HL-60 (cell line): ENCODE data around the gene ROCK2.

Experiments used
- GABPA ChIP-seq: IDR thresholded peaks from 2 replicates; pipeline ENCODE4 v1.6.1; 2012; ENCODE audit warnings: low read depth
- POLR2AphosphoS5 ChIP-seq: IDR thresholded peaks from 2 replicates; pipeline ENCODE4 v1.6.1; 2012; ENCODE audit warnings: low read depth
- TF ChIP-seq, protein P1 (sequence below): IDR thresholded peaks from one replicate; pipeline ENCODE4 v1.5.1; 2011; ENCODE audit warnings: low read length, control low read depth, inconsistent platforms; ENCODE audit not compliant: insufficient read depth

DNA sequence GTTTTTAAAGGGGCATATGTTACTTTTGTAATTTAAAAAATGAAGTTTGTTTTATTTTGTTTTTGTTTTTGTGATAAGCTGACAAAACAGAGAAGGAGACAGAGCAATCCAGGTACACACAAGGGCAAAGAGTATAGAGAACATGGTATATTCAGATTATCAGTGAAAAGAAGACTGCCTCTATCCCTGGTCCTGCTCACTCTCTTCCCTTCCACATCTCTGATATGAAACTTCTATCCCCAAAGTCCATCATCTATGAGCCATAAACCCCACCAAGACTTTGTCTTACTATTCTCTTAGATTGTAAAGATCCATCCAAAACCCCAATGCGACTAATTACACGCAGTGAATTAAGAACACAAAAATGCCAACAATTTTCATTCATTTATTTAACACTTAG is 16.6 kb downstream of the ROCK2 start:
- TF ChIP-seq, protein P1, sequence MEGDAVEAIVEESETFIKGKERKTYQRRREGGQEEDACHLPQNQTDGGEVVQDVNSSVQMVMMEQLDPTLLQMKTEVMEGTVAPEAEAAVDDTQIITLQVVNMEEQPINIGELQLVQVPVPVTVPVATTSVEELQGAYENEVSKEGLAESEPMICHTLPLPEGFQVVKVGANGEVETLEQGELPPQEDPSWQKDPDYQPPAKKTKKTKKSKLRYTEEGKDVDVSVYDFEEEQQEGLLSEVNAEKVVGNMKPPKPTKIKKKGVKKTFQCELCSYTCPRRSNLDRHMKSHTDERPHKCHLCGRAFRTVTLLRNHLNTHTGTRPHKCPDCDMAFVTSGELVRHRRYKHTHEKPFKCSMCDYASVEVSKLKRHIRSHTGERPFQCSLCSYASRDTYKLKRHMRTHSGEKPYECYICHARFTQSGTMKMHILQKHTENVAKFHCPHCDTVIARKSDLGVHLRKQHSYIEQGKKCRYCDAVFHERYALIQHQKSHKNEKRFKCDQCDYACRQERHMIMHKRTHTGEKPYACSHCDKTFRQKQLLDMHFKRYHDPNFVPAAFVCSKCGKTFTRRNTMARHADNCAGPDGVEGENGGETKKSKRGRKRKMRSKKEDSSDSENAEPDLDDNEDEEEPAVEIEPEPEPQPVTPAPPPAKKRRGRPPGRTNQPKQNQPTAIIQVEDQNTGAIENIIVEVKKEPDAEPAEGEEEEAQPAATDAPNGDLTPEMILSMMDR, result no peak
- TF ChIP-seq GABPA (no peak), POLR2AphosphoS5 (no peak)
